ENCODE results near the gene ELAVL3.
"Not testable (repeated sequence)": the region's sequence is repeated elsewhere in the genome, so short reads cannot be mapped to it uniquely, and the experiment has no call there.

Gene ELAVL3

DNA sequence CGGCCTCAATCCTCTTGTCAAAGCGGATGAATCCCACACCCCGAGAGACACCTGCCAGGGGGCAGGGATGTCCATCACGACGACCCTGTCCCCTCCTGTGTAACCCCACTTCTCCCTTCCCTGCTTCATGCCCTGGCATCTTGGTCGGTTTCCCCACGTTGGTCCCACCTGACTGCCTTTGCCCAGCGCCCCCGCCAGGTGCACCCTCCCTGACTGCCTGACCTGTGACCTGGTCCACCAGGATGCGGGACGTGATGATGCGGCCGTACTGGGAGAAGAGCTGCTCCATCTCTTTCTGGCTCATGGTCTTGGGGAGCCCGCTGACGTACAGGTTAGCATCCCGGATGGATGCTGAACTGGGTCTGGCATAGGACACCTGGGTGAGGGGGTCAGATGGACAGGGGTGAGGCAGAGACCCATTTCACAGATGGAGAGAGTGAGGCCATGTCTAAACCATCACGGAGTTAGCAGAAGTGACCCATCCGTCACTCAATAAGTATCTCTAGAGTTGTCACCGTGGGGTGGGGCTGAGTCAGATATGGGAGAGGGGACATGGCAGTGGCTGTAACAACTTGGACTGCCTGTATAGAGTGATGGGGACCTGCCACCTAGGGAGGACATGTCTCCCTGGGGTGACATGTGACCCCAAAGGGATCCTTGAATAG is 22.5 kb downstream of the ELAVL3 start:
- no peak for DNase-seq

DNA sequence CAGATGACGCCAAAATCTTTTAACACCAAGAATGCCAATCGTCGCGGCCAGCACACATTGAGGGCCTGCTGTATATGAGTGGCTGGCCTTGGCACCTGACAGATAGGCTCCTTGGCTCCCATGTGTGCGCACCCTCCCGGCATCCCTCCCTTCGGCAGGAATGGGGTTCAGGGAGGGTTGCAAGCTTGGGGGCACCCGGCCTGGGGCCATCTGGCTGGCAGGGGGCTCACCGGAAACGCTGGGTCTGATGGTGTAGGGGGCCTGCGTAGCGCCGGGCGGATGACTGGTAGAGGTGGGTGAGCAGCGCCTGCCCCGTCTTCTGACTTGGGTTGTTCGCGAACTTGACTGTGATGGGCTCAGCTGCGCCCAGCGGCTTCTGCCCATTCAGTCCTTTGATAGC is 23.0 kb downstream of the ELAVL3 start:
- DNase-seq, result no peak

DNA sequence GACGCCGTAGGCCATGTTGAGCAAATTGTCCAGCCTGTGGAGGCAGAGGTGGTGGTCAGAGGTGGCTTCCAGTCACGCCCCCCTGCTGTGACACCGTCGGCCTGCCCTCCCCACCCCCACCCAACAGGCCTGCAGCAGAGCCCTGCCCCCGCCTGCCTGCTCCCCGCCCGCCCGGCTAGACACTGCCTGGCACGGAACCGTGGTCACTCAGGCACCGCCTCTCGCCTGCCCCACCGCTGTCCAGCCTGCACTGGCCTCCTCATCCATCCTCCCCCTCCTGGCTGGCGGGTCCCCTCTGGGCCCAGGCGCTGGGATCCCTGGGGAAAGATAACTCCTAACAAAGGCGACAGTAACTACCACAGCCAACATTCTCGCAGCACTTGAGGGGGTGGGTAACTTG is 23.7 kb downstream of the ELAVL3 start:
- DNase-seq, result no peak

DNA sequence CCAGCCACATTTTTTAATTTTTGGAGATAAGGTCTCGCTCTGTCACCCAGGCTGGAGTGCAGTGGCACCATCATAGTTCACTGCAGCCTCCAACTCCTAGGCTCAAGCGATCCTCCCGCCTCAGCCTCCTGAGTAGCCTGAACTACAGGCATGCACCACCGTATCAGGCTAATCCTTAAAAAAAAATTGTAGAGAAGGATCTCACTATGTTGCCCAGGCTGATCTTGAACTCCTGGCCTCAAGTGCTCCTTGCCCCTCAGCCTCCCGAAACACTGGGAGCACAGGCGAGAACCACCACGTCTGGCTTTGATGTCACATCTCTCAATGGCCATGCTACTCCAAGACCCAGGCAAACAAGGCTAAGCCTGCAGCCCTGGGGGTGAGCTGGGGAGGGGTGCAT is 24.2 kb downstream of the ELAVL3 start:
- DNase-seq, result no peak

DNA sequence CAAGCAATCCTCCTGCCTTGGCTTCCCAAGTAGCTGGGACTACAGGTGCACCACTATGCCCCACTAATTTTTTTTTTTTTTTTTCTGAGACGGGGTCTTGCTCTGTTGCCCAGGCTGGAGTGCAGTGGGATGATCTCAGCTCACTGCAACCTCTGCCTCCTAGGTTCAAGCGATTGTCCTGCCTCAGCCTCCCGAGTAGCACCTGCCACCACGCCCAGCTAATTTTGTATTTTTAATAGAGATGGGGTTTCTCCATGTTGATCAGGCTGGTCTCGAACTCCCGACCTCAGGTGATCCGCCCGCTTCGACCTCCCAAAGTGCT is 25.7 kb downstream of the ELAVL3 start:
- not testable (repeated sequence) for DNase-seq

DNA sequence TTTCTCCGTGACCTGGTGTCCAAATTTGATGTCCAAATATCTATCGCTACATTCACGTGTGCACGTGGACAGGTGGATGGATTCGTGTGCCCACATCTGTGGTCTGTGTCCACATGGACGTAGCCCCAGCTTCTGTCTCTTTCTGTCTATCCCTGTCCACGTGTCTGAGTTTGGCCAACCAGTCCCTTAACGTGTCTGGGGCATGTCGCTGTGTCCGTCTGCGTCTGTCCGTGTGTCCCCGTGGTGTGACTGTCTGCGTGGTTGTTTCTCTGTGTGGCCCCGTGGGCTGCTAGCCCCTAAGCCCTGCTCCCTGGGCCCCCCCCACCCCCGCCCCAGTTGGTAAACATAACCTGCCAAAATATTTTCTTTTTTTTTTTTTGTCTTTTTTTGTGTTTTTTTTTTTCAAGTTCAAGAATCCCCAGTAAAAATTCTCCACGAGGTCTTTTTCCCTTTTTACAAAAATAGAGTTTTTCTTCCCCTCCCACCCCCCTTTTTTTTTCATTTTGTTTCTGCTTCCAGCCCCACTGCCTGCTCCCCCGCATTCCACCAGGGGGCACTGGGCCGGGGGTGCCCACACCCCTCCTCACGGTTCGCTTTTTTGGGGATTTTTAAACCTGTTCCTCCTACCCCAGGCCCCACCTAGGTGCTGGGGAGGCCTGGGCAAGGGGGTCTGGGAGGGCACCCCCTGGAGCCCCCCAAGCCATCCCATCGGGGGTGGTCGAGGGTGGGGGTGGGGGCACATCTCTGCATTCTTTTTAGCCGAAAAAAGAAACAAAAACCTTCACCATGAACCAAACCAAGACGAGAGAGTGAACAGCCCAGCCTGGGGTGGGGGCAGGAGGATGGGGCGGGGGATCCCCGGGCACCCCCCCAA is 27.1 kb downstream of the ELAVL3 start:
- no peak for DNase-seq

DNA sequence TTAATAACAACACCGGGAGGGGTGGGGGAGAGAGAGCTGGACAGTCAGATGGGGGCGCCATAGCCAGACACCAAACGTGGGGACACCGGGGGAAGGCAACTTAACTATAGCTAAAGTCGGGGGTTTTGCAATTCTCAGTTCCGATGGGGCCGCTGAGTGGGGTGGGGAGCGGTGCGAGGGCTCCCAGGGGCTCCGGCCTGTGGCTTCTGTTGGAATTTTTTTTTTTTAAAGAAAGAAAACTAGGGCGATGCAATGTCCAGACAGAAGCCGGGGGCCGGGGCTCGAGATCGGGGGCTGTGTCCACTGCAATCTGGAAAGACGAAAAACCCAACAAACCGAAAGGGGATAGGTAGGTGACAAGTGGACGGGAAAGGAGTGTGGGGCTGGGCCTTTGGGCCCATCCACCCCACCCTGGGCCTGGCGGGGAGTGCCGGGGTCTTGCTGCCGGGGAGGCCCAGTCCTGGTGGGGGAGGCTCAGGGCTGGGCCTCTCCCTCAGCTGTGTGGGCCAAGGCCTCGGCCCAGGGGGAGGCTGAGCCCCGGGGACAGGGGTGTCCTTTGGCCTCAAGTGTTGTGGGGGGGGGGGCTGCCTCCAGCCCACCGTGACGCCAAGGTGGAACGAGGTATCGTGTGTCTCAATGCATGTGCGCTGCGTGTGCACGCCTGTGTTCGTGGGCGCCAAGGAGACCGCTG is 28.1 kb downstream of the ELAVL3 start:
- no peak for DNase-seq

DNA sequence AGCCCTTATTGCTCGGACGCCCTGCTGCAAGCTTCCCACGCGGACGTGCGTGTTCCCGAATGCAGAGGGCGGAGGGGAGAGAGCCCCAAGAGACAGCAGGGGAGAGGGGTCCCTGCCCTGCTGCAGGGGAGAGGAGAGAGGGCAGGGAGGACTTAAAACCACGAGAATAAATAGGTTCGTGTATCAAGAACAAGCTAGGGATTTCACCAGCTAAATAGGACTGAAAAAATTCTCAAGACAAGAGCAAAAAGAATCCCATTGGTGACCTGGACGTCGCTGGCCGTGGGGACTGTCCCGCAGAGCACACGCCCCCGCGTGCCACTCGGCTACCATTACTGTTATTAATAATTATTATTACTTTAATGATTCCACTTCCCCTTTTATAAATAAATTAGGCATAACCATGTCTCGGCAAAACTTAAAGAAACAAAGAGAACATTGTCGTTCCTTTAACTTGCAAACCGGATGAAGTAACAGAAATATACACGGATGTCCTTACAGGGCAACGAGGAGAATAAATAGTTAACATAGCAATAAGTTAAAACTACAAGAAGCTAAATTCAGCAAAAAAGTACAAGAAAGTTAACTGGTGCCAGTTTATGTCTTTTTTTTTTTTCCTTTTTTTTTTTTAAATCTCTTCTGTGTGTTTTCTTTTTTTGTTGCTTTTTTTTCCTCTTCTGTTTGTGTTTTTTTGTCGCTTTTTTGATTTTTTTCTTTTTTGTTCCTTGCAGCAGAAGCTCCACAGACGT is 28.8 kb downstream of the ELAVL3 start:
- no peak for DNase-seq

DNA sequence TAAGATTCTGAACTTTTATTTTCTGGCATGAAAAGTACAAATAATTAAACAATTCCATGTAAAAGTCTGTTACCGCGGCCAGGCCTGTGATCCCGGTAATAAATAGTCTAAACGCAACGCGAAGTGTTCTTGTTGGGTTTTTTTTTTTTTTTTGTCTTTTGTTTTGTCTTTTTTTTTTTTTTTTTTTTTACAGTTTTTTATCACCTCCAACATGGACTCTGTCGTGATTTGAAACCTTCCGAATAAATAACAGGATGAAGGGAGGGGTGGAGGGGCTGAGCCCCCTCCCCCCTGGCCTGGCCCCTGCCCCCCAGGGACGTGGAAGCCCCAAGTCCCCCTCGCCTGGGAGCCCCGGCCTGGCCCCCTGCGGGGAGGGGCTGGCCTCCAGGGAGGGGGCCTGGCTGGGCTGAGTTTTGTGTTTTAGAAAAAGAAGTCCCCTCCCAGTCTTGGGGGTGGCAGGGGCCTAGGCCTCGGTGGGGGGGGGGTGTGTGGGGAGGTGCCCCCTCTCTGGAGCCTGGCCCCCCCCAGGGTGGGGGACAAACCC is 29.4 kb downstream of the ELAVL3 start:
- no peak for DNase-seq

DNA sequence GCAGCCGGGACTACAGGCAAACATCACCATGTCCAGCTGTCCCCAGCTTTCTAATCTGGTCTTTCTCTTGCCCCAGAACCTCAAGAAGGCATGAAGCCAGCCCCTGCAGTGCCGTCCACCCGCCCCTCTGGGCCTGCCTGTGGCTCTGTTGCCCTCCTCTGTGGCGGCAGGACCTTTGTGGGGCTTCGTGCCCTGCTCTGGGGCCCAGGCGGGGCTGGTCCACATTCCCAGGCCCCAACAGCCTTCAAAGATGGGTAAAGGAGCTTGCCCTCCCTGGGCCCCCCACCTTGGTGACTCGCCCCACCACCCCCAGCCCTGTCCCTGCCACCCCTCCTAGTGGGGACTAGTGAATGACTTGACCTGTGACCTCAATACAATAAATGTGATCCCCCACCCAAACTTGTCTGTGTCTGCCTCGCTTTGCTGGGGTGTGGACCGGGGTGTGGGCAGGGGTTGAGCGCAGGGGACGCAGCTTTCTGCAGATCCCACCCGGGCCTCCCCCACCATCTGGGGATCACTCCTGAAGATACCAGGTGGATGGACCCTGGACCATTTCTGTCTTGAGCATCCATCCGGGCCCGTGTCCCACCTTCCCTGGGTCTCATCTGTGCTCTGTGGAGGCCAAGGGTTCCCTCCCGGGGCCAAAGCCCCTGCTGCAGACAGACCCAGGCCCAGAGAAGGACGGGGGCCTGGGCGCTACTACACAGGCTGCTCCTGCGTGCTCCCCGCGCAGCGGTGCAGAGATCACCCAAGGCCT is 30.1 kb downstream of the ELAVL3 start:
- DNase-seq, result no peak

DNA sequence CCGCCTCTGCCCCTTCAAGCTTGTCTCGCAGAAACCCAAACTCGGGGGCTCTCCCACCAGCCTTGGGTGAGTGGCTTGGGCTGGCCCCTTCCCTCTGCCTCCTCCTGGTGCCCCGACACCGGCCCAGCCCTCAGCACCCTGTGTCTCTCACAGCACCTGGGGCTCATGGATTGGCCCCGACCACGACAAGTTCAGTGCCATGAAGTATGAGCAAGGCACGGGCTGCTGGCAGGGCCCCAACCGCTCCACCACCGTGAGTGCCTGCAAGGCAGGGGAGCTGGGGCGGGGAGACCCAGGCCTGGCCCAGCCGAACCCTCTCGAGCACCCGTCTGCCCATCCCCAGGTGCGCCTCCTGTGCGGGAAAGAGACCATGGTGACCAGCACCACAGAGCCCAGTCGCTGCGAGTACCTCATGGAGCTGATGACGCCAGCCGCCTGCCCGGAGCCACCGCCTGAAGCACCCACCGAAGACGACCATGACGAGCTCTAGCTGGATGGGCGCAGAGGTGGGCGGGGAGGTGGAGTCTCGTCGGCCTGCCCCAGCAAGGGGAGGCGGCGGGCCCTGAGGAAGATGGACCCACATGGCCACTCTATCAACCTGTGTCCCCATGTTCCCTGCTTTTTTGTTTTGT is 31.8 kb downstream of the ELAVL3 start:
- DNase-seq, result no peak

DNA sequence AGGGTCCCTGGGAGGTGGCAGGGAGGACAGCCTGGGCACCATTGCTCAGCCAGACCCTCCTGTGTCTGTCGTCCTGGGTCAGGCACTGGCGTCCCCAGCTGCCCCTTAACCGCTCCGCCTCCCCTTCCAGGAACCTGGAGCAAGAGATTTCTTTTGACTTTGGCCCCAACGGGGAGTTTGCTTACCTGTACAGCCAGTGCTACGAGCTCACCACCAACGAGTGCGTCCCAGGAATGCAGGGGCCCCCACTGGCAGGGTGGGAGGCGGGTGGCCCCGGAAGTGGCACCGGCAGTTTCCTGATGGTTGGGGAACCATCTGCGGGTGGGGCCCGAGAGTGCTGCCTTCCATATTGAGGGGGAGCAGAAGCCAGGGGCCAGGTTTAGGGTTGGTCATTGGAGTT is 32.4 kb downstream of the ELAVL3 start:
- no peak for DNase-seq

DNA sequence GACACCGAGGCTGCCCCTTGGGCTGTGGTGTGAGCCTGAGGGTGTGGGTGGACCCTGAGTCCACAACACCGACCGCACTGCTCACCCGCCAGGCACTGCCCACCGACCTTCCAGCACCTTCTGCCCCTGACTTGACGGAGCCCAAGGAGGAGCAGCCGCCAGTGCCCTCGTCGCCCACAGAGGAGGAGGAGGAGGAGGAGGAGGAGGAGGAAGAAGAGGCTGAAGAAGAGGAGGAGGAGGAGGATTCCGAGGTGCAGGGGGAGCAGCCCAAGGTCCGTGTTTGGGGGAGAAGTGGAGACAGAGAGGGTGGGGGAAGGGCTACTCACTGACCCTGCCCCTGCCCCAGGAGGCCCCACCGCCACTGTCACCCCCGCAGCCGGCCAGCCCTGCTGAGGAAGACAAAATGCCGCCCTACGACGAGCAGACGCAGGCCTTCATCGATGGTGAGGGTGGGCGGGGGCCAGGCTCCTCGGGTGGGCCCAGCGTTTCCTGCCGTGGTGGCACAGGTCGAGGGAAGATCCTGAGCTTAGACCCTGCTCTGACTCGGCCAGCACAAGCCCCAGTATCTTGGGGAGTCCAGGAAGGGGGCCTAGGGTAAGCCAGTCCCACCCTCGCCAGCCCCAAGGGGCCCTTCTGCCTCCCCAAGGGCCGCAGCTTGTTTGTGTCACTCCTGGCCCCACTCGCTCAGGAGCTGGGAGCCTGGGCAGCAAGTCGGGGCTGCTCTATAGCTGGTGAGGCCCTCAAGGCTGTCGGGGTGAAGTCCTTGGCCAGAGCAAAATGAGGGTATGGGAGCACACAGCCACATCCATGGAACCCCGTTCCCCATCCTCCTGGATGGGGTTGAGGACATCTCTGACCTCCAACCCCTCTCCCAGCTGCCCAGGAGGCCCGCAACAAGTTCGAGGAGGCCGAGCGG is 33.2 kb downstream of the ELAVL3 start:
- no peak for DNase-seq

DNA sequence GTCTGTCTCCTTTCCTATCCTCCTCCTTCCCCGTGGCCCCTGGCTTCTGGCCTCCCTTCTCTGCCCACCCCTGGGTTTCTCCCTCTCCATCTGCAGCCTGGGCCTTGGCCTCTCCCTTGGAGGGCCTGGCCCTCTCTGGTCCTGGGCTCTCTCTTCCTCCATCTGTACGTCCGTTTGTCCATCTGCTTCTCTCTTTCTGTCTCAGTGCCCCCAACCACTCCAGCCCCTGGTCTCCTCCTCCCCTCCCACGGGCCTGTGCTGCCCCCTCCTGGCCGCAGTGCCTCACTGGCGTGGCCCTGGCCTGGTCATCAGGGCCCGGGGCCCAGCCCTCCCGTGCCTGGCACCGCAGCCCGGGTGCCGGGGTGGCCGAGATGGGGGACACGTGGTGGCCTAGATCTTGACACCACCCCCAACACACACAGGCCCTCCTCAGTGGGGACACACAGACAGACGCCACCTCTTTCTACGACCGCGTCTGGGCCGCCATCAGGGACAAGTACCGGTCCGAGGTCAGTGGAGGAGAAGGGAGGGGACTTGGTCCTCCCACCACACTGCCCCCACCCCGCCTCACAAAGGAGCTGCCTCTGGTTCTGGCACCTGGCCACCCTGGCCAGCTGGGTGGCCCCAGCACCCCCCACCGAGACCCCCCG is 34.1 kb downstream of the ELAVL3 start:
- peak; percentile 63 for DNase-seq

DNA sequence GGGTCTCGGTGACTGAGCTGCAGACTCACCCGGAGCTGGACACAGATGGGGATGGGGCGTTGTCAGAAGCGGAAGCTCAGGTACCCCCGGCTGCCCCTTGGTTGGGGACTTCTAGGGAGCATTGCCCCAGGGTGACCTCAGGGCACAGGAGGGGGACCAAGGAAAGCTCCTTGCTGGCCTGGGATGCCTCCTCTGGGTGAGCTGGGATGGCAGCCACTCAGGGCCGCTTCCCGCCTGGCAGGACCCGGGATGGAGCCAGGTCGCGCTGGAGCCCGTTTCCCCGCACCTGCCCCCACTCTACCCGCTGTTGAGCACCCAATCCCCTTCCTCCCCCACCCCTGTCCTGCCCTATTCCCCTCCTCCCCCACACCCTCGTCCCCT is 34.6 kb downstream of the ELAVL3 start:
- DNase-seq, result no peak

DNA sequence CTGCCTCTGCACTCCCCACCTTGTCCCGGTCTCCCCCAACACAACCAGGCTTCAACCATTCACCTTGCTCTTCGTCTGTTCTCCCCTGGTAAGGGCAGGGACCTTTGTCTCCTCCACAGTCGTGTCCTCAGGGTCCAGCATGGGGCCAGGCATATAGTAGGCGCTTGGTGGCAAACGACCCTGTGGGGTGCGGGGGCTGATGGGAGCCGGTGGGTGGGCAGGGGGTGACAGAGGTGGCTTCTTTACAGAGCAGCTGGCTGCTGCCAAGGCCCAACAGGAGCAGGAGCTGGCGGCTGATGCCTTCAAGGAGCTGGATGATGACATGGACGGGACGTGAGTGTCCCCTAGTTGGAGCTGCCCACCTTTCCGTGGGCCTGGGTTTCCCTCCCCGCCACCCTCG is 35.7 kb downstream of the ELAVL3 start:
- no peak for DNase-seq

DNA sequence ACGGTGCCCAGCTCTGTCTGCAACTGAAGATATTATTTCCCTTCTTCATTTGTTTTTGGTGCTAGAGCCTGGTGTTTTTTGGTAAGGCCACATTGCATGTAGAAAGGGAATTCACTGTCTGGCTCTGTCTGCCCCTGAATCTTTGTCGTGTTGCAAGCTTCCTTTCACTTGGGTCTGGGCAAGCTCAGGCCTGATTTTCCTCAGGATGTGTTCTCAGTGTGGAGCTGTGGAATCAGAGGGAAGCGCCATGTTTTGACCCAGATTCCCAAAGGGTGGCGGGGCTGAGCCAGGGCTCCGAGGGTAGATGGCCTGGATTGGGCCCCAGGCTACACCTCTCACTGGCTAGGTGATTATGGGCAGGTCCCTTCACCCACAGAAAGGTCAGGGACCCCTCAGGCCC is 36.8 kb downstream of the ELAVL3 start:
- no peak for DNase-seq

DNA sequence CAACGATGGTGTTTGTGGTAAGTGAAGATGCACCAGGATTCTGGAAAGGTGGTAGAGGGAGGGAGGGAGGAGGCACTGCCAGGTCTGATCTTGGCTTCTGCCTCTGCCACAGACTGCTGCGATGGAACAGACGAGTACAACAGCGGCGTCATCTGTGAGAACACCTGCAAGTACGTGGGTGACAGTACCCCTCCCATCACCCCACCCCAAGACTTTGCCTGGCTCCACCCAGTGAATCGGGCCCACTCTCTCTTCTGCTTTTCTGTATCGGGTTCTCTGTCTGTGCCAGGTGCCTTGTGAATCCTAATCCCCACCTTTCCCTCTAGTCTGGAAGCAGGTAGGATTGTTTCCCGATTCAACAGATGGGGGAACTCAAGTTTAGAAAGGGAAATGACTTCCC is 42.9 kb downstream of the ELAVL3 start:
- DNase-seq, result no peak

DNA sequence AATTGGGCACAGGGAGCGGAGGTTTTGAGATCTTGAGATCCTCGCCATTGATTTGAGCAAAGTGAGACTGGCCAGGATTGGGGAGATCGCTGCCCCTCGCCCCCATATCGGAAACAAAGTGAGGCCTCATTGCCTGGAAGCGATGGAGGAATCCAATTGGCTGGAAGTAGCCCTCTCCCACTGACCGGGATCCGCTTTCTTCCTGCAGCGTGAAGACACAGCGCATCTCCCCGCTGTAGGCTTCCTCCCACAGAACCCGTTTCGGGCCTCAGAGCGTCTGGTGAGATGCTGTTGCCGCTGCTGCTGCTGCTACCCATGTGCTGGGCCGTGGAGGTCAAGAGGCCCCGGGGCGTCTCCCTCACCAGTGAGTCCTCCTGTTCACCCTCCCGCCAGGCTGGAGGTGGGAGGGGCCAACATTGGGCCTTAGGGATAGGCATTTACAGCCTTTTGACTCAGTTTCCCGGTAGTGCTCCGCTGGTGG is 45.0 kb downstream of the ELAVL3 start:
- no peak for DNase-seq

Measured in activated CD4-positive, CD25-positive, alpha-beta regulatory T cell treated with anti-CD3 and anti-CD28 coated beads, Interleukin-2, amount 50 U/mL, for 72 hours (primary cell).